GM21576 (cell line): ENCODE results near the gene CLSTN1.
A peak's percentile ranks its signal among the peaks of the same experiment; 100 is the strongest.

Experiments used
- ATAC-seq: cut with Tn5 transposase; IDR thresholded peaks from one replicate; pipeline ENCODE4 v1.9.1; 2021; ENCODE audit warnings: mild to moderate bottlenecking, moderate library complexity; ENCODE audit not compliant: unreplicated experiment

Gene CLSTN1

GRCh38 chr1:9688599-9688998 is 135.2 kb downstream of the CLSTN1 start:
- ATAC-seq = no peak

- no peak for ATAC-seq
These were observed 135.7 kb downstream of the CLSTN1 start for GRCh38 chr1:9687874-9688582.

GRCh38 chr1:9687120-9687873 is 136.5 kb downstream of the CLSTN1 start:
- peak; percentile 30 for ATAC-seq

- ATAC-seq = no peak
These were observed 139.0 kb downstream of the CLSTN1 start for GRCh38 chr1:9684801-9685200.

GRCh38 chr1:9680828-9681227 is 142.9 kb downstream of the CLSTN1 start:
- ATAC-seq = no peak

GRCh38 chr1:9680091-9680490 is 143.7 kb downstream of the CLSTN1 start:
- no peak for ATAC-seq
